ENCODE data around the gene RAB34. TPM values are rescaled to one million over a fixed set of nuclear protein-coding genes. Genes with fewer than 3 reads are reported as not detected.
"Not testable (repeated sequence)": the region's sequence is repeated elsewhere in the genome, so short reads cannot be mapped to it uniquely, and the experiment has no call there.

RAB34 gene
- total RNA-seq, 2 donors from 2014 or later = 6.2 to 14.0 TPM

DNA sequence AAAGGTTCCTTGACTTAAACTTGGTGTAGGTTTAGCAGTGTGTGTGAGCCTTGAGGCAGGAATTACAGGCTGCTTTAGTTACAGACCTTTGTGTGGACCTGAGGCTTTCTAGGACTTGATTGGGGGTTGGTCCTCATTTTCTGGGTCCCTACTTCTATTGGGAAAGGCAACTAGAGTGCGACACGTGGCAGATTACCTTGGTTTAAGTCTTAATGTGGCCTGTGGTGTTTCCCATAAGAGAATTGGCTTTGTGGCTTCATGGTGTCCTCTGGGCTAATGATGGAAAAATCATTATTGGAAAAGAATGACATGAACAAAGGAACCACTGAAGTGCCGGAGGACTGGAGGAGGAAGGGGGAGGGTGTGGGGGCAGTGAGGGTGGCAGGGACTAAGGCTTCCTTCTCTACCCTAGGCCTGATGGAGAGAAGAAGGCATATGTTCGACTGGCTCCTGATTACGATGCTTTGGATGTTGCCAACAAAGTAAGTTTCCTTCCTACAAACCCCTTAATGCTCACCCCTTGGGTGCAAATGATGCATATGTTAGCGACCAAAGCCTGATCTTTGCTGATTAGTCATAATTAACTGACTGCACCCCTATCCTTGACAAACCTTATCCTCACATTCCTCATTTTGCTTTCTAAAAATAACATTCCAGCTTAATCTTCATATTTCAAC is 5.6 kb upstream of the RAB34 start:
- no peak for DNase-seq
- no peak overlapping the region for H3K4me3 ChIP-seq
- H3K9ac ChIP-seq (ENCODE audit: low read depth in 2 of 2, low read length in 2 of 2) = no peak overlapping the region
- intact Hi-C loops (cut with DNase I) = loop anchor here (10.0 kb wide), 1 partner anchor 78 kb away; the partner anchor contains the start of gene BLTP2
- H3K27me3 ChIP-seq = no peaks in the 10 kb centered on the region
- H3K36me3 ChIP-seq = peaks cover 12% of the 10 kb centered on the region
- no peak overlapping the region for H3K27ac ChIP-seq
- peaks cover 26% of the 10 kb centered on the region for H3K4me1 ChIP-seq
- no peak for TF ChIP-seq CTCF (IDR thresholded peaks at IDR 0.05)
- H3K9me3 ChIP-seq = no peaks in the 10 kb centered on the region

- Histone ChIP-seq H3K27ac (no peak overlapping the region), H3K9me3 (no peaks in the 10 kb centered on the region), H3K4me3 (no peak overlapping the region), H3K27me3 (peaks cover 3% of the 10 kb centered on the region), H3K4me1 (peaks cover 26% of the 10 kb centered on the region), H3K9ac (ENCODE audit: low read depth in 2 of 2, low read length in 2 of 2) (peak overlapping the region in 1 of 2 donors; percentile 26), H3K36me3 (peaks cover 12% of the 10 kb centered on the region)
- no peak for DNase-seq
- intact Hi-C loops (cut with DNase I) = loop anchor here (10.0 kb wide), 1 partner anchor 78 kb away; the partner anchor contains the start of gene BLTP2
- TF ChIP-seq CTCF (IDR thresholded peaks at IDR 0.05) = no peak
Measured at GRCh38 chr17:28722417-28723158, 4.9 kb upstream of the RAB34 start.

- H3K4me1 ChIP-seq = peaks cover 22% of the 10 kb centered on the region
- peak overlapping the region; percentile 83 to 99 for H3K9ac ChIP-seq (ENCODE audit: low read depth in 2 of 2, low read length in 2 of 2)
- intact Hi-C loops (cut with DNase I) = loop anchor here (10.0 kb wide), 1 partner anchor 76 kb away; the partner anchor contains the start of gene BLTP2
- peaks cover 12% of the 10 kb centered on the region for H3K36me3 ChIP-seq
- not testable (repeated sequence) for H3K27ac ChIP-seq, DNase-seq, H3K9me3 ChIP-seq
- peaks cover 11% of the 10 kb centered on the region for H3K27me3 ChIP-seq
- H3K4me3 ChIP-seq = peak overlapping the region; percentile 70
Measured at GRCh38 chr17:28720997-28721329, 3.3 kb upstream of the RAB34 start.

GRCh38 chr17:28720247-28720996 is 2.8 kb upstream of the RAB34 start:
- DNase-seq = no peak
- intact Hi-C loops (cut with DNase I) = loop anchor here (10.0 kb wide), 1 partner anchor 76 kb away; the partner anchor contains the start of gene BLTP2
- TF ChIP-seq CTCF (IDR thresholded peaks at IDR 0.05) = no peak
- Histone ChIP-seq H3K4me3 (peak overlapping the region; percentile 70), H3K9ac (ENCODE audit: low read depth in 2 of 2, low read length in 2 of 2) (peak overlapping the region; percentile 83 to 99), H3K27me3 (peaks cover 11% of the 10 kb centered on the region), H3K9me3 (no peaks in the 10 kb centered on the region), H3K27ac (peak overlapping the region; percentile 71), H3K4me1 (peaks cover 18% of the 10 kb centered on the region), H3K36me3 (peaks cover 12% of the 10 kb centered on the region)

DNA sequence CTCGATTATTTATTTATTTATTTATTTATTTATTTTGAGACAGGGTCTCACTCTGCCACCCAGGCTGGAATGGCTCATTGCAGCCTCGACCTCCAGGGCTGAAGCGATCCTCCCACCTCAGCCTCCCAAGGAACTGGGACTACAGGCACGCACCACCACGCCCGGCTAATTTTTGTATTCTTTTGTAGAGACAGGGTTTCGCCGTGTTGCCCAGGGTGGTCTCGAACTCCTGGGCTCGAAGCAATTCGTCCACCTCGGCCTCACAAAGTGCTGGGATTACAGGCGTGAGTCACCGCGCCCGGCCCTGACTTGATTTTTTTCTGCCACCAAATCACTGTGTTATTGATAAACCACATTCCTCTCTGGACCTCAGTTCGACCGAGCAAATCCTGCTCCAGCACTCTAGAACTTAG is 1.4 kb upstream of the RAB34 start:
- Histone ChIP-seq H3K27me3 (peaks cover 11% of the 10 kb centered on the region), H3K36me3 (peaks cover 12% of the 10 kb centered on the region), H3K9ac (ENCODE audit: low read depth in 2 of 2, low read length in 2 of 2) (peak overlapping the region; percentile 32 to 99), H3K4me3 (peak overlapping the region; percentile 70), H3K4me1 (peaks cover 13% of the 10 kb centered on the region), H3K9me3 (no peaks in the 10 kb centered on the region), H3K27ac (peak overlapping the region; percentile 71)
- DNase-seq = no peak
- intact Hi-C loops (cut with DNase I) = no loop called here
- no peak for TF ChIP-seq CTCF (IDR thresholded peaks at IDR 0.05)

Data from colonic mucosa (tissue), 4 donors.